Measurements from ENCODE around the gene PGM2. TPM values are rescaled to one million over a fixed set of nuclear protein-coding genes. Genes with fewer than 3 reads are reported as not detected.
A peak's percentile ranks its signal among the peaks of the same experiment; 100 is the strongest.

Gene PGM2
- total and polyA plus RNA-seq, 7 donors = 7.2 to 42.3 (median 30.0) TPM

DNA sequence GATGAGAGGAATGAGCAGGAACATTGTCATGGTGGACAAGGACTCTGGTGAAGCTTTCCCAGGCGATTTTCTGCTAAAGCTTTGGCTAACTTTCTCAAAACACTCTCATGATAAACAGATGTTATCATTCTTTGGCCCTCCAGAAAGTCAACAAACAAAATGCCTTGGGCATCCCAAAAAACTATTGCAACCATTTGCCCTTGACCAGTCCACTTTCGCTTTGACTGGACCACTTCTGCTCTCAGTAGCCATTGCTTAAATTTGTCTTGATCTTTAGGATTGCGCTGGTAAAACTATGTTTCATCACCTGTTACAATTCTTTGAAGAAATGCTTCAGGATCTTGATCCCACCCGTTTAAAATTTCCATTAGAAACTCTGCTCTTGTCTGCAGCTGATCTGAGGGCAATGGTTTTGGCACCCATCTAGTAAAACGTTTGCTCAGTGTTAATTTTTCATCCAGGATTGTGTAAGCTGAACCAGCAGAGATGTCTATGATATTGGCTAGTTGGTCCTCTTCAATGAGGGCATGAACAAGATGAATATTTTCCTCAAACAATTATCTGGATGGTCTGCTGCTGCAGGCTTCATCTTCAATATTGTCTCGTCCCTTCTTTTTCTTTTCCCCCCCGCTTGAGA is 79.2 kb downstream of the PGM2 start:
- DNase-seq = no peak
- no peaks in the 10 kb centered on the region for H3K9me3 ChIP-seq
- 80 to 86% methylated on average over 7 of the region's 7 CpGs for WGBS, 2 donors
- peaks cover 0 to 88% (median 57%) of the 10 kb centered on the region in 4 donors for H3K4me1 ChIP-seq
- peaks cover 0 to 17% (median 0%) of the 10 kb centered on the region in 4 donors for H3K36me3 ChIP-seq
- TF ChIP-seq POLR2AphosphoS5 (IDR thresholded peaks at IDR 0.05) (no peak), EP300 (IDR thresholded peaks at IDR 0.05) (no peak), POLR2A (IDR thresholded peaks at IDR 0.05) (no peak)
- TF ChIP-seq, protein P1, sequence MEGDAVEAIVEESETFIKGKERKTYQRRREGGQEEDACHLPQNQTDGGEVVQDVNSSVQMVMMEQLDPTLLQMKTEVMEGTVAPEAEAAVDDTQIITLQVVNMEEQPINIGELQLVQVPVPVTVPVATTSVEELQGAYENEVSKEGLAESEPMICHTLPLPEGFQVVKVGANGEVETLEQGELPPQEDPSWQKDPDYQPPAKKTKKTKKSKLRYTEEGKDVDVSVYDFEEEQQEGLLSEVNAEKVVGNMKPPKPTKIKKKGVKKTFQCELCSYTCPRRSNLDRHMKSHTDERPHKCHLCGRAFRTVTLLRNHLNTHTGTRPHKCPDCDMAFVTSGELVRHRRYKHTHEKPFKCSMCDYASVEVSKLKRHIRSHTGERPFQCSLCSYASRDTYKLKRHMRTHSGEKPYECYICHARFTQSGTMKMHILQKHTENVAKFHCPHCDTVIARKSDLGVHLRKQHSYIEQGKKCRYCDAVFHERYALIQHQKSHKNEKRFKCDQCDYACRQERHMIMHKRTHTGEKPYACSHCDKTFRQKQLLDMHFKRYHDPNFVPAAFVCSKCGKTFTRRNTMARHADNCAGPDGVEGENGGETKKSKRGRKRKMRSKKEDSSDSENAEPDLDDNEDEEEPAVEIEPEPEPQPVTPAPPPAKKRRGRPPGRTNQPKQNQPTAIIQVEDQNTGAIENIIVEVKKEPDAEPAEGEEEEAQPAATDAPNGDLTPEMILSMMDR (IDR thresholded peaks at IDR 0.05) = no peak
- no peak overlapping the region for H3K4me3 ChIP-seq
- intact Hi-C loops (cut with DNase I) = no loop called here
- H3K27ac ChIP-seq = peak overlapping the region in 1 of 4 donors; percentile 52
- no peaks in the 10 kb centered on the region for H3K27me3 ChIP-seq

DNA sequence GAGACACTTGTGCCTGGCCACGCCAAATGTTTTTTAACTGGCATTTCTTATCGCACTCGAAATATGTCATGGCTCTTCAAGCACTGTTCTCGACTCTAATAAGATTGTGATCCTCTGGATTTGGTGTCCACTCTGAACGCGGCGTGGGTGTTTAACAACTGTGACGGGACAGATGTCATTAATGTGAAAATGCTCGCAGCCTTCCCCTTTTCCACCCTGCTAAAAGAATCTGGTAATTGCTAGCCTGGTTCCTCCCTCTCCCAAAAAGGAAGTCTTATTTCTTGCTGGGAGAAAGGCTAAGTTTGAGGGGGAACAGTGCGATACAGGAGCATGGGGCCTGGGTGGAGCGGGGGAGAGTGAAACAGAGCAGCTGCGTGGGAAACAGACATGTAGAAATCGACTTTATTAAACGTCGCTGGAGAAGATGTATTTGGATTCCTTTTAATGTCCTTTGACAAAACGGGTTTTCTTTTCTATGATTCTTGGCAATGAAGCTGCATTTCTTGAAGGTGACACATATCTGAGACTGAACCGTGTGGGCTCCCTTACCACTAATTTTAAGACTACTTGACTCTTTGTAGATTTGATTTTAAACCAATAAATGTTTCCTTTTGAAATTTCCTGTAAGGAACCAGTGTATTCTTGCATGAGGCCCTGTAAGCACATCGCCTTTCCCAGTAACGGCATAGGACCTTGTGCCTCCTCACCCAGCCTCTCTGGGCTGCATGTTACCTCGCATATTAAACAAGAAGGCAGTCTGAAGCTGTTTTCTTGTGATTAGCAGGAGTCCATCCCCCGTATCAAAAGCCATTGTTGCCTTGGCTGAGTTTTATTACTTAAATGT is 82.2 kb downstream of the PGM2 start:
- Histone ChIP-seq H3K9me3 (no peaks in the 10 kb centered on the region), H3K4me3 (peak overlapping the region in 3 of 4 donors; percentile 18 to 25 (median 21)), H3K27ac (peak overlapping the region; percentile 66 to 78 (median 74)), H3K4me1 (peaks cover 0 to 79% (median 46%) of the 10 kb centered on the region in 4 donors), H3K36me3 (peaks cover 0 to 1% (median 0%) of the 10 kb centered on the region in 4 donors), H3K27me3 (no peaks in the 10 kb centered on the region)
- DNase-seq = no peak
- TF ChIP-seq, protein P1 (IDR thresholded peaks at IDR 0.05) = no peak
- TF ChIP-seq EP300 (IDR thresholded peaks at IDR 0.05) (no peak), POLR2AphosphoS5 (IDR thresholded peaks at IDR 0.05) (peak in 2 of 4 donors; percentile 26 to 27), POLR2A (IDR thresholded peaks at IDR 0.05) (no peak)
- intact Hi-C loops (cut with DNase I) = no loop called here
- 84 to 88% methylated on average over 21 of the region's 21 CpGs for WGBS, 2 donors

DNA sequence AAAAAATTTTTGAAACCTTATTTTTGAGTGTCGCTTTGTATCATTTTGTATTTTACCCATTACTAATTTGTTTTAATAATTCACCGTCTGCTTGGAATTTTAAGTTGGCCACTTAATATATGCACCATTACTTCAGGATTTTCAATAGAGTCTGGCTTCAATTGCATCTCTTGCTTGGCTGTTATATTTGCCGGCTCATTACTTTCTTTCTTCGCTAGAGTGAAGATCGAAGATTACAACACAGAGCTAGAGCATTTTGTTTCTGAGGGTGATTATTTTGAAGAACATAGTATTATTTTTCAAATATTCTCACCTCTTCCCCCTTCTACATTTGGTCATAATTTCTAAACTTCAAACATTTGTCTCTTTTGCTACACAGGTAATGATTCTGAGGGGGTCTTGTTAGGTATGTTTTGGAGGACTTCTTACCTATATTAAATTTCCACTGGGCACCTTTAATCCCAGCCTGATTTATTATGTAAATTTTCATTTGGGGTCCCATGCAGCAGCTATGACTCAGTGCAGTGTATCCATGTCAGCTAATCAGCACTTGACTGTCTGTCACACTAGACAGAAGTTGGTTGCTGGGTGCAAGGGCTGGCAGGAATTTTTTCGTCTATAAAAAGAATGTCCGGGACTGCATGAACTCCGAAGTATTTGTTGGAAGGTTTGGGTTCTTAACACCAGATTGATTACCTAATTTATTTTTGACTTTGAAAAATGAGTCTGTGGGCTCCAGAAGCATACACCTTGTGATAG is 83.0 kb downstream of the PGM2 start:
- intact Hi-C loops (cut with DNase I) = no loop called here
- TF ChIP-seq POLR2AphosphoS5 (IDR thresholded peaks at IDR 0.05) (no peak), EP300 (IDR thresholded peaks at IDR 0.05) (no peak), POLR2A (IDR thresholded peaks at IDR 0.05) (no peak)
- TF ChIP-seq, protein P1 (IDR thresholded peaks at IDR 0.05) = no peak
- H3K4me3 ChIP-seq = peak overlapping the region in 3 of 4 donors; percentile 18 to 25 (median 21)
- H3K36me3 ChIP-seq = no peaks in the 10 kb centered on the region
- WGBS, 2 donors = 95% methylated on average over 8 of the region's 8 CpGs
- no peaks in the 10 kb centered on the region for H3K27me3 ChIP-seq
- H3K9me3 ChIP-seq = no peaks in the 10 kb centered on the region
- DNase-seq = no peak
- H3K27ac ChIP-seq = peak overlapping the region; percentile 66 to 78 (median 74)
- peaks cover 0 to 75% (median 39%) of the 10 kb centered on the region in 4 donors for H3K4me1 ChIP-seq

DNA sequence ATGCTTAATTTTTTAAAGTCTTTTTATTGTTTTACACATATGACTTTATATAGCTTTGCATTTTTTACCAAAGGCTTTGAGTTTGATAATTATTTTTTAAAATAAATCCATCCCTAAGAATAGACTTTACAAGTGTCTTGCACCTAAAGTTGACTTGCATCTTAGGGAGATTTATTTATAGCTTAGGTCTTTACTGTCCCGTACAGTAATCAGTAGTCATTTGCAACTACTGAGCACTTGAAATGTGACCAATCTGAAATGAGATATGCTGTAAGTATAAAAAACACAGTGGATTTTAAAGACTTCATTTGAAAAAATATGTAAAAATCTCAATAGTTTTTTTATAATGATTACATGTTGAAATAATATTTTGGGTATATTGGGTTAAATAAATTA is 83.6 kb downstream of the PGM2 start:
- intact Hi-C loops (cut with DNase I) = no loop called here
- Histone ChIP-seq H3K9me3 (no peaks in the 10 kb centered on the region), H3K36me3 (no peaks in the 10 kb centered on the region), H3K4me1 (peaks cover 0 to 75% (median 38%) of the 10 kb centered on the region in 4 donors), H3K27me3 (no peaks in the 10 kb centered on the region), H3K27ac (peak overlapping the region in 2 of 4 donors; percentile 66 to 75), H3K4me3 (no peak overlapping the region)
- no peak for DNase-seq
- WGBS, 2 donors = 93% methylated on average over 1 of the region's 1 CpG
- TF ChIP-seq POLR2A (IDR thresholded peaks at IDR 0.05) (no peak), POLR2AphosphoS5 (IDR thresholded peaks at IDR 0.05) (no peak), EP300 (IDR thresholded peaks at IDR 0.05) (no peak)
- TF ChIP-seq, protein P1 (IDR thresholded peaks at IDR 0.05) = no peak

Other genes starting within 250 kb of the PGM2 start
- 10 to 100 TPM; 38.8 to 63.2 (median 47.1) TPM for gene RELL1, start 140.3 kb upstream of the PGM2 start, total RNA-seq
- gene RELL1, start 140.3 kb upstream of the PGM2 start, polyA plus RNA-seq = 1 to 10 TPM; 4.2 to 9.9 (median 4.8) TPM
- gene TBC1D1, start 64.4 kb downstream of the PGM2 start, total RNA-seq = 100 to 1,000 TPM; 253 to 450 (median 404) TPM
- gene TBC1D1, start 64.4 kb downstream of the PGM2 start, polyA plus RNA-seq = 10 to 100 TPM; 31.2 to 56.7 (median 40.0) TPM
- 1 to 10 TPM; 2.4 to 7.7 (median 6.3) TPM for gene PTTG2, start 133.7 kb downstream of the PGM2 start, total RNA-seq
- gene PTTG2, start 133.7 kb downstream of the PGM2 start, polyA plus RNA-seq = under 1 TPM in 1 of 3 donors, not detected in 2; 0.28 TPM

Data from sigmoid colon (tissue), 7 donors.